Fibroblast of lung (primary cell): ENCODE data around the gene HES7.

ENCODE experiments used
- CTCF ChIP-seq, 2 donors: IDR thresholded peaks in 1 of 2; conservative IDR thresholded peaks in 1 of 2; 1 replicate in 1 of 2; 2 replicates in 1 of 2; pipeline ENCODE4 v1.5.1; 2011 to 2012; ENCODE audit warnings: low read length in 2 of 2, control low read depth in 1 of 2, inconsistent platforms in 1 of 2, low read depth in 1 of 2, mild to moderate bottlenecking in 1 of 2
- EZH2 ChIP-seq: IDR thresholded peaks from 2 replicates; pipeline ENCODE4 v1.5.1; 2012; ENCODE audit warnings: low read length, control low read depth, mild to moderate bottlenecking; ENCODE audit errors: missing control alignments

GRCh38 chr17:8122422-8122923 lies 1.4 kb downstream of the HES7 start:
- TF ChIP-seq CTCF (conservative IDR thresholded peaks at IDR 0.05 in 1 of 2, IDR thresholded peaks at IDR 0.05 in 1 of 2; ENCODE audit: low read depth in 1 of 2, low read length in 2 of 2): no peak
- no peak for TF ChIP-seq EZH2
